Kidney (tissue), 14 donors: ENCODE results near the gene TRIM26. TPM values are rescaled to one million over a fixed set of nuclear protein-coding genes. Genes with fewer than 3 reads are reported as not detected.
"Not testable (repeated sequence)": the region's sequence is repeated elsewhere in the genome, so short reads cannot be mapped to it uniquely, and the experiment has no call there.

Experiments
- DNase-seq, 5 donors: peaks; one replicate each; pipeline ENCODE4 v3.0.0-alpha.2; 2013 to 2020
- FAIRE-seq: peaks from 2 replicates; lab custom pipeline; 2012; peaks lifted over from hg19 to GRCh38; lab: Jason Lieb, UNC
- H3K27ac ChIP-seq, 2 donors: one replicate each; pipeline ENCODE4 v1.7.0; 2013; ENCODE audit warnings: low read depth in 2 of 2, low read length in 2 of 2, inconsistent platforms in 1 of 2
- H3K27me3 ChIP-seq: one replicate; pipeline ENCODE4 v1.7.1; 2013; ENCODE audit warnings: low read length, inconsistent platforms; ENCODE audit not compliant: control insufficient read depth, insufficient read depth
- H3K36me3 ChIP-seq, 3 donors: one replicate each; pipeline versions ENCODE4 v1.7.0 to v1.7.1; 2013; ENCODE audit warnings: low read length in 3 of 3, control low read depth in 1 of 3, inconsistent platforms in 1 of 3; ENCODE audit not compliant: insufficient read depth in 3 of 3, control insufficient read depth in 2 of 3
- H3K4me1 ChIP-seq, 3 donors: one replicate each; pipeline versions ENCODE4 v1.7.0 to v1.7.1; 2013; ENCODE audit warnings: low read length in 3 of 3, inconsistent platforms in 1 of 3, low read depth in 1 of 3; ENCODE audit not compliant: control insufficient read depth in 2 of 3, insufficient read depth in 2 of 3
- H3K4me3 ChIP-seq, 3 donors: one replicate each; pipeline versions ENCODE4 v1.7.0 to v1.8.1; 2013; ENCODE audit warnings: low read length in 3 of 3, control low read depth in 1 of 3, inconsistent platforms in 1 of 3
- H3K9ac ChIP-seq, 3 donors: one replicate each; pipeline versions ENCODE4 v1.7.0 to v1.7.1; 2013; ENCODE audit warnings: low read length in 3 of 3, control low read depth in 1 of 3, inconsistent platforms in 1 of 3
- H3K9me3 ChIP-seq, 3 donors: one replicate each; pipeline versions ENCODE4 v1.7.0 to v1.7.1; 2013; ENCODE audit warnings: low read length in 3 of 3, control low read depth in 1 of 3, inconsistent platforms in 1 of 3; ENCODE audit not compliant: control insufficient read depth in 2 of 3, insufficient read depth in 1 of 3
- intact Hi-C: fragments of 100-400 bp; cut with DNase I; formaldehyde crosslinking; loops from one replicate; pipeline ENCODE4 v1.11.1; 2022
- polyA plus RNA-seq: library from polyadenylated mRNA; stranded (reverse); fragments of 350-450 nt; fragmentation: Illumina TruSeq; extraction: RNeasy Lipid Tissue Mini Kit (QIAGEN cat#74804); gene quantifications from one replicate; pipeline ENCODE4 v1.2.3, GENCODE V29; 2014; ENCODE audit warnings: low read depth, low replicate concordance; ENCODE audit not compliant: insufficient read depth
- total RNA-seq: library from RNA; stranded (reverse); fragmentation: NEBNext Ultra II Directional; extraction: Animal tissue kit (Norgen Biotek cat#: 25700); gene quantifications from one replicate; pipeline ENCODE4 v1.2.1, GENCODE V29; 2021
- TF ChIP-seq, protein P1 (sequence below): IDR thresholded peaks from 3 replicates; pipeline ENCODE4 v1.5.1; 2012; ENCODE audit warnings: mild to moderate bottlenecking, moderate library complexity, borderline replicate concordance; ENCODE audit not compliant: insufficient read depth; ENCODE audit errors: extremely low read depth
- donor health status: control.
- donor health status: control.
- donor health status: control.
- donor health status: control.
- donor health status: control.
- donor health status: DM: yes; HTN: yes; CAD: no.
- donor health status: Normal renal cell carcinoma (clear cell type).

Gene TRIM26
- total and polyA plus RNA-seq, 2 donors from 2014 or later, result 28.0 to 63.9 TPM

GRCh38 chr6:30167101-30167500, 46.1 kb downstream of the TRIM26 start:
- peaks cover 0 to 4% (median 4%) of the 10 kb centered on the region in 3 donors for H3K36me3 ChIP-seq
- H3K9ac ChIP-seq, result no peak overlapping the region
- no peak overlapping the region for H3K4me3 ChIP-seq
- H3K27me3 ChIP-seq, result peaks cover 9% of the 10 kb centered on the region
- intact Hi-C loops, result no loop called here
- H3K4me1 ChIP-seq, result no peaks in the 10 kb centered on the region
- FAIRE-seq, result no peak
- DNase-seq, result no peak
- no peak overlapping the region for H3K27ac ChIP-seq
- TF ChIP-seq, protein P1, sequence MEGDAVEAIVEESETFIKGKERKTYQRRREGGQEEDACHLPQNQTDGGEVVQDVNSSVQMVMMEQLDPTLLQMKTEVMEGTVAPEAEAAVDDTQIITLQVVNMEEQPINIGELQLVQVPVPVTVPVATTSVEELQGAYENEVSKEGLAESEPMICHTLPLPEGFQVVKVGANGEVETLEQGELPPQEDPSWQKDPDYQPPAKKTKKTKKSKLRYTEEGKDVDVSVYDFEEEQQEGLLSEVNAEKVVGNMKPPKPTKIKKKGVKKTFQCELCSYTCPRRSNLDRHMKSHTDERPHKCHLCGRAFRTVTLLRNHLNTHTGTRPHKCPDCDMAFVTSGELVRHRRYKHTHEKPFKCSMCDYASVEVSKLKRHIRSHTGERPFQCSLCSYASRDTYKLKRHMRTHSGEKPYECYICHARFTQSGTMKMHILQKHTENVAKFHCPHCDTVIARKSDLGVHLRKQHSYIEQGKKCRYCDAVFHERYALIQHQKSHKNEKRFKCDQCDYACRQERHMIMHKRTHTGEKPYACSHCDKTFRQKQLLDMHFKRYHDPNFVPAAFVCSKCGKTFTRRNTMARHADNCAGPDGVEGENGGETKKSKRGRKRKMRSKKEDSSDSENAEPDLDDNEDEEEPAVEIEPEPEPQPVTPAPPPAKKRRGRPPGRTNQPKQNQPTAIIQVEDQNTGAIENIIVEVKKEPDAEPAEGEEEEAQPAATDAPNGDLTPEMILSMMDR, result no peak
- H3K9me3 ChIP-seq, result no peaks in the 10 kb centered on the region

DNA sequence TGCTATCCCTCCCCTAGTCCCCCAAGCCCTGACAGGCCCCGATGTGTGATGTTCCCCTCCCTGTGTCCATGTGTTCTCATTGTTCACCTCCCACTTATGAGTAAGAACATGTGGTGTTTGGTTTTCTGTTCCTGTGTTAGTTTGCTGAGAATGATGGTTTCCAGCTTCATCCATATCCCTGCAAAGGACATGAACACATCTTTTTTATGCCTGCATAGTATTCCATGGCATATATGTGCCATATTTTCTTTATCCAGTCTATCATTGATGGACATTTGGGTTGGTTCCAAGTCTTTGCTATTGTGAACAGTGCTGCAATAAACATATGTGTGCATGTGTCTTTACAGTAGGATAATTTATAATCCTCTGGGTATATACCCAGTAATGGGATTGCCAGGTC, 48.0 kb downstream of the TRIM26 start:
- H3K9ac ChIP-seq, FAIRE-seq, H3K36me3 ChIP-seq, DNase-seq, H3K4me3 ChIP-seq, H3K4me1 ChIP-seq, intact Hi-C loops, H3K9me3 ChIP-seq, H3K27me3 ChIP-seq, H3K27ac ChIP-seq: not testable (repeated sequence)

GRCh38 chr6:30164714-30165113, 48.5 kb downstream of the TRIM26 start:
- no peak overlapping the region for H3K9ac ChIP-seq
- no peaks in the 10 kb centered on the region for H3K4me1 ChIP-seq
- H3K36me3 ChIP-seq, result peaks cover 0 to 4% (median 4%) of the 10 kb centered on the region in 3 donors
- intact Hi-C loops, result no loop called here
- DNase-seq, result no peak
- H3K27ac ChIP-seq, result peak overlapping the region in 1 of 2 donors; percentile 62
- FAIRE-seq, result no peak
- H3K9me3 ChIP-seq, result no peaks in the 10 kb centered on the region
- H3K4me3 ChIP-seq, result peak overlapping the region in 2 of 3 donors; percentile 66 to 67
- TF ChIP-seq, protein P1, result no peak
- H3K27me3 ChIP-seq, result peaks cover 2% of the 10 kb centered on the region

DNA sequence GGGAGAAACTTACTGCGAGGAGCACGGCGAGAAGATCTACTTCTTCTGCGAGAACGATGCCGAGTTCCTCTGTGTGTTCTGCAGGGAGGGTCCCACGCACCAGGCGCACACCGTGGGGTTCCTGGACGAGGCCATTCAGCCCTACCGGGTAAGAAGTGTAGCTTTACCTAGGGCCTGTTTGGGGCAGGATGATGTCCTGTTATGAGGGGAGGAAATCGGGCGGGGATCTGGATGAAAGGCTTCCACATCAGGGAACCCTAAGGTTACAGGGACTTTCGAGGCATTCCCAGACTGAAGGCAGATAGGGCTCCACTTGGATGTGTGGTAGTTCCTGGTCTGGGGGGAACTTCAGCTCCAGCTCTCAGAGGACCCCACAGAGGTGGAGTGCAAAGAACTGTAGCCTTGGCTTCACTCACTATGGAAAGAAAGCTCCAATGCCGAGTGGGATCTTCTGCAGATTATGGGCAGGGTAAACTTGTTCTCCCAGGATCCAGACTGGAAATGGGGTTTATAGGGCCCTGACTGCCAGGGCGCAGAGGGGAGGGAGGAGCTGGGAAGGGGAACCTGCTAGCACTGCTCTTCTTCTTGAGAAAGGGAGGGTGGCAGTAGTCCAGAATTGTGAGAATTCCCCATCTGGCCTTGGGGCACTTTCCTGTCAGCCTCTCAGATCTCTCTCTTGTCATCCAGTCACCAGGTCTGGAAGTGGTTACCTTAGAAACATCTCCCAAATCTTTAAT, 49.1 kb downstream of the TRIM26 start:
- H3K9ac ChIP-seq, result peak overlapping the region in 1 of 3 donors; percentile 63
- DNase-seq, result no peak
- intact Hi-C loops, result no loop called here
- TF ChIP-seq, protein P1, result no peak
- H3K4me3 ChIP-seq, result peak overlapping the region in 2 of 3 donors; percentile 66 to 67
- FAIRE-seq, result no peak
- no peaks in the 10 kb centered on the region for H3K4me1 ChIP-seq
- no peaks in the 10 kb centered on the region for H3K9me3 ChIP-seq
- H3K27ac ChIP-seq, result peak overlapping the region; percentile 62 to 72
- peaks cover 2% of the 10 kb centered on the region for H3K27me3 ChIP-seq
- H3K36me3 ChIP-seq, result peaks cover 0 to 4% (median 4%) of the 10 kb centered on the region in 3 donors
